ENCODE data around the gene ADAMTS17.

ADAMTS17 gene

GRCh38 chr15:100218434-100218833, 123.3 kb downstream of the ADAMTS17 start:
- DNase-seq: no peak

GRCh38 chr15:100216182-100216581, 125.6 kb downstream of the ADAMTS17 start:
- no peak for DNase-seq

- no peak for DNase-seq
Measured at GRCh38 chr15:100215843-100216169, 126.0 kb downstream of the ADAMTS17 start.

GRCh38 chr15:100215031-100215842, 126.5 kb downstream of the ADAMTS17 start:
- DNase-seq: no peak

- DNase-seq: no peak
Measured at GRCh38 chr15:100211855-100212850, 129.6 kb downstream of the ADAMTS17 start.

- no peak for DNase-seq
Measured at GRCh38 chr15:100210338-100210737, 131.4 kb downstream of the ADAMTS17 start.

GRCh38 chr15:100208921-100209603, 132.7 kb downstream of the ADAMTS17 start:
- no peak for DNase-seq

GRCh38 chr15:100207053-100207452, 134.7 kb downstream of the ADAMTS17 start:
- DNase-seq: no peak

GRCh38 chr15:100206643-100207042, 135.1 kb downstream of the ADAMTS17 start:
- DNase-seq: no peak

GRCh38 chr15:100205549-100206295, 136.1 kb downstream of the ADAMTS17 start:
- no peak for DNase-seq

GRCh38 chr15:100204771-100205170, 137.0 kb downstream of the ADAMTS17 start:
- no peak for DNase-seq

- no peak for DNase-seq
Measured at GRCh38 chr15:100204211-100204610, 137.6 kb downstream of the ADAMTS17 start.

- no peak for DNase-seq
Measured at GRCh38 chr15:100202309-100202960, 139.3 kb downstream of the ADAMTS17 start.

- no peak for DNase-seq
Measured at GRCh38 chr15:100201376-100202280, 140.1 kb downstream of the ADAMTS17 start.

GRCh38 chr15:100200287-100200880, 141.4 kb downstream of the ADAMTS17 start:
- DNase-seq: no peak

GRCh38 chr15:100199711-100200286, 142.0 kb downstream of the ADAMTS17 start:
- no peak for DNase-seq

- DNase-seq: no peak
Measured at GRCh38 chr15:100198442-100198841, 143.3 kb downstream of the ADAMTS17 start.

GRCh38 chr15:100196326-100197058, 145.3 kb downstream of the ADAMTS17 start:
- DNase-seq: no peak

- no peak for DNase-seq
Measured at GRCh38 chr15:100194996-100195395, 146.8 kb downstream of the ADAMTS17 start.
